Right lobe of liver (tissue), 4 donors: ENCODE measurements around the gene UTF1.

ENCODE experiments used
- POLR2A ChIP-seq: fragments of 450-650 bp; IDR thresholded peaks from one replicate; pipeline ENCODE4 v1.6.1; 2017; ENCODE audit warnings: antibody characterized with exemption, mild to moderate bottlenecking
- TF ChIP-seq, protein P1 (sequence below), 4 donors: fragments of 200-600 bp in 3 of 4; fragments of 450-650 bp in 1 of 4; IDR thresholded peaks; one replicate each; pipeline versions ENCODE4 v1.5.1 to v1.8.0; 2016 to 2022; ENCODE audit warnings: antibody characterized with exemption in 4 of 4, mild to moderate bottlenecking in 2 of 4
- donor health status: DM: no; HTN: no; CAD: no.
- donor health status: DM: no; HTN: no; CAD: no.
- donor health status: DM: no; HTN: yes; CAD: no.

DNA sequence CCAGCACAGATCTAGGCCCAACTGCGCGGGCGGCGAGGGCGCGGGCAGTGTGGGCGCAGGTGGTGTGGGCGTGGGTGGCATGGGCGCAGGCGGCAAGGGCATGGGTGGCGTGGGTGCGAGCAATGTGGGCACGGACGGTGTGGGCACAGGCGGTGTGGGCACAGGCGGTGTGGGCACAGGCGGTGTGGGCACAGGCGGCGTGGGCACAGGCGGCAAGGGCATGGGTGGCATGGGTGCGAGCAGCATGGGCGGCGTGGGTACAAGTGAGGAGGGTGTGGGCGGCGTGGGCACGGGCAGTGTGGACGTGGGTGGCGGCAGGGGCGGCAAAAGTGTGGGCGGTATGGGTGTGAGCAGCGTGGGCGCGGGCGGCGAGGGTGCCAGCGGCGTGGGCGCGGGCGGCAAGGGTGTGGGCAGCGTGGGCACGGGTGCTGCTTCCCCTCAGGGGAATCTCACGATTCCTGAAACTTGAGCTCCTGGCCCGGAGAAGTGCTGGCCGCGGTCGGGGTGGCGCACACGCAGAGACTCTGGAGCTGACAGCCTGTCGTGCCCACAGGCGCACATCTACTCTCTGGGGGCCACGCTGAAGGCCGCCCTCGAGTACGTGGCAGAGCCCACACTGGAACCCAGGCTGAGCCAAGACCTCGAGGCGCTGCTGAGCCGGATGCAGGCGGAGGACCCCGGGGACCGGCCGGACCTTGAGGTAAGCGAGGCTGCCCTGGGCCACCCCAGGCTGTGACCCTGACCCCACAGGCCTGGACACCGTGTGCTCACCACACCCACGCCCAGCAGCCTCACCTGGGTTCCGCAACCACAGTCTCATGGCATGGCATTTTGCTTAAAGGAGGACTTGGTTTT, 47.0 kb upstream of the UTF1 start:
- no peak for TF ChIP-seq POLR2A
- TF ChIP-seq, protein P1, sequence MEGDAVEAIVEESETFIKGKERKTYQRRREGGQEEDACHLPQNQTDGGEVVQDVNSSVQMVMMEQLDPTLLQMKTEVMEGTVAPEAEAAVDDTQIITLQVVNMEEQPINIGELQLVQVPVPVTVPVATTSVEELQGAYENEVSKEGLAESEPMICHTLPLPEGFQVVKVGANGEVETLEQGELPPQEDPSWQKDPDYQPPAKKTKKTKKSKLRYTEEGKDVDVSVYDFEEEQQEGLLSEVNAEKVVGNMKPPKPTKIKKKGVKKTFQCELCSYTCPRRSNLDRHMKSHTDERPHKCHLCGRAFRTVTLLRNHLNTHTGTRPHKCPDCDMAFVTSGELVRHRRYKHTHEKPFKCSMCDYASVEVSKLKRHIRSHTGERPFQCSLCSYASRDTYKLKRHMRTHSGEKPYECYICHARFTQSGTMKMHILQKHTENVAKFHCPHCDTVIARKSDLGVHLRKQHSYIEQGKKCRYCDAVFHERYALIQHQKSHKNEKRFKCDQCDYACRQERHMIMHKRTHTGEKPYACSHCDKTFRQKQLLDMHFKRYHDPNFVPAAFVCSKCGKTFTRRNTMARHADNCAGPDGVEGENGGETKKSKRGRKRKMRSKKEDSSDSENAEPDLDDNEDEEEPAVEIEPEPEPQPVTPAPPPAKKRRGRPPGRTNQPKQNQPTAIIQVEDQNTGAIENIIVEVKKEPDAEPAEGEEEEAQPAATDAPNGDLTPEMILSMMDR (IDR thresholded peaks at IDR 0.05), result no peak
